Keratinocyte (primary cell): ENCODE results near the gene GPR146. TPM values are rescaled to one million over a fixed set of nuclear protein-coding genes. Genes with fewer than 3 reads are reported as not detected.

ENCODE experiments used
- DNase-seq: peaks from one replicate; pipeline ENCODE4 v3.0.0-alpha.2; 2011; ENCODE audit warnings: low read depth, missing footprints, low spot score
- FAIRE-seq: peaks from 2 replicates; lab custom pipeline; 2011; peaks lifted over from hg19 to GRCh38; lab: Jason Lieb, UNC
- H2AFZ ChIP-seq: 2 replicates; pipeline ENCODE4 v1.6.0; 2012; ENCODE audit warnings: low read length, control low read depth, inconsistent platforms; ENCODE audit not compliant: control insufficient read depth
- H3K27ac ChIP-seq: 2 replicates; pipeline ENCODE4 v1.5.1; 2011; ENCODE audit warnings: low read length; ENCODE audit not compliant: control insufficient read depth, insufficient read depth
- H3K27me3 ChIP-seq: 3 replicates; pipeline ENCODE4 v1.6.0; 2011; ENCODE audit warnings: low read length; ENCODE audit not compliant: control insufficient read depth, insufficient read depth; ENCODE audit errors: extremely low read depth
- H3K36me3 ChIP-seq, 2 experiments: 2 replicates in 1 of 2; 3 replicates in 1 of 2; pipeline ENCODE4 v1.5.1; 2011; ENCODE audit warnings: low read length in 2 of 2, mild to moderate bottlenecking in 1 of 2; ENCODE audit not compliant: control insufficient read depth in 2 of 2, insufficient read depth in 2 of 2; ENCODE audit errors: extremely low read depth in 1 of 2
- H3K4me1 ChIP-seq: 3 replicates; pipeline ENCODE4 v1.5.1; 2011; ENCODE audit warnings: low read length; ENCODE audit not compliant: control insufficient read depth, insufficient read depth; ENCODE audit errors: extremely low read depth
- H3K4me2 ChIP-seq: 3 replicates; pipeline ENCODE4 v1.6.0; 2011; ENCODE audit warnings: low read depth, low read length; ENCODE audit not compliant: control insufficient read depth, insufficient read depth; ENCODE audit errors: extremely low read depth
- H3K4me3 ChIP-seq, 3 experiments: fragments of 200-600 bp in 1 of 3; sonication (generic) in 1 of 3; 2 replicates in 2 of 3; 3 replicates in 1 of 3; pipeline ENCODE4 v1.5.1; 2011 to 2016; ENCODE audit warnings: low read length in 3 of 3, mild to moderate bottlenecking in 3 of 3, control low read depth in 2 of 3, inconsistent platforms in 1 of 3, low read depth in 1 of 3, mixed read lengths in 1 of 3, mixed run types in 1 of 3, moderate library complexity in 1 of 3; ENCODE audit not compliant: control insufficient read depth in 2 of 3, insufficient read depth in 2 of 3; ENCODE audit errors: extremely low read depth in 1 of 3
- H3K79me2 ChIP-seq: 2 replicates; pipeline ENCODE4 v1.6.0; 2012; ENCODE audit warnings: low read length; ENCODE audit not compliant: control insufficient read depth, insufficient read depth
- H3K9ac ChIP-seq: 3 replicates; pipeline ENCODE4 v1.6.0; 2011; ENCODE audit warnings: low read length; ENCODE audit not compliant: control insufficient read depth, insufficient read depth; ENCODE audit errors: extremely low read depth
- H3K9me1 ChIP-seq: 3 replicates; pipeline ENCODE4 v1.6.0; 2011; ENCODE audit warnings: low read length; ENCODE audit not compliant: control insufficient read depth, insufficient read depth; ENCODE audit errors: extremely low read depth
- H3K9me3 ChIP-seq: 2 replicates; pipeline ENCODE4 v1.5.1; 2012; ENCODE audit warnings: low read depth, low read length; ENCODE audit not compliant: control insufficient read depth
- H4K20me1 ChIP-seq: 3 replicates; pipeline ENCODE4 v1.6.0; 2011; ENCODE audit warnings: low read length; ENCODE audit not compliant: control insufficient read depth, insufficient read depth; ENCODE audit errors: extremely low read depth
- EZH2 ChIP-seq: IDR thresholded peaks from one replicate; pipeline ENCODE4 v1.6.1; 2012; ENCODE audit warnings: inconsistent platforms, mild to moderate bottlenecking, low read length, moderate library complexity
- dilution Hi-C: fragments of 300-500 bp; cut with MboI; formaldehyde crosslinking; loops from one replicate; pipeline ENCODE4 v1.7.0; 2020; ENCODE audit warnings: low sequenced_read_pairs; ENCODE audit not compliant: extremely low pct_ligation_motif_present
- polyA plus RNA-seq, 5 experiments: library from polyadenylated mRNA; depleted of rRNA in 3 of 5; stranded (reverse) in 3 of 5; stranded (forward) in 1 of 5; unstranded in 1 of 5; fragments of >200 nt; gene quantifications; 1 replicate in 1 of 5; 2 replicates in 3 of 5; 3 replicates in 1 of 5; pipeline versions ENCODE4 v1.2.1 to v1.2.3, GENCODE V29; 2011 to 2012; ENCODE audit warnings: missing spikeins in 2 of 5, low read depth in 1 of 5, low replicate concordance in 1 of 5
- TF ChIP-seq, protein P1 (sequence below), 3 experiments: IDR thresholded peaks in 1 of 3; conservative IDR thresholded peaks in 1 of 3; optimal IDR thresholded peaks in 1 of 3; 2 replicates in 2 of 3; 3 replicates in 1 of 3; pipeline versions ENCODE3 to v1.5.1; 2011; ENCODE audit warnings: low read length in 3 of 3, mild to moderate bottlenecking in 3 of 3, moderate library complexity in 2 of 3, control low read depth in 1 of 3, inconsistent platforms in 1 of 3; ENCODE audit not compliant: insufficient read depth in 2 of 3; ENCODE audit errors: extremely low read depth in 1 of 3

GPR146 gene
- polyA plus RNA-seq, 1 donor (not counting 4 experiments of a cell fraction or from before 2014, with no cell fraction given), result 0.13 TPM

DNA sequence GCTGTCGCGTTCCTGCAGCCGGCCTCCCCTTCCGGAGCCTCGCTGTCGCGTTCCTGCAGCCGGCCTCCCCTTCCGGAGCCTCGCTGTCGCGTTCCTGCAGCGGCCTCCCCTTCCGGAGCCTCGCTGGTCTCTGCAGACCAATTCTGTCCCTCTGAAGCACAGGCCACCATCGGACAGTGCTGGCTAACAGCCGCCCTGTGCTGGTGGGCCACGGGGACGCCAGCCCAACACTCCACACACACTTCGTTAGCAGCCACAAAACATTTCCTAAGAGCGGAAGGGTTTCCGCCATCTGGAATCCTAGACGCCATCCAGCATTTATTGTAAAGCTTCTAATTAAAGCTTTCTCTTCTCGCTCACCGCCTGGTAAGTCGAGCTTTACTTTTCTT is 54.8 kb downstream of the GPR146 start:
- no peak overlapping the region for H3K4me3 ChIP-seq
- TF ChIP-seq, protein P1, sequence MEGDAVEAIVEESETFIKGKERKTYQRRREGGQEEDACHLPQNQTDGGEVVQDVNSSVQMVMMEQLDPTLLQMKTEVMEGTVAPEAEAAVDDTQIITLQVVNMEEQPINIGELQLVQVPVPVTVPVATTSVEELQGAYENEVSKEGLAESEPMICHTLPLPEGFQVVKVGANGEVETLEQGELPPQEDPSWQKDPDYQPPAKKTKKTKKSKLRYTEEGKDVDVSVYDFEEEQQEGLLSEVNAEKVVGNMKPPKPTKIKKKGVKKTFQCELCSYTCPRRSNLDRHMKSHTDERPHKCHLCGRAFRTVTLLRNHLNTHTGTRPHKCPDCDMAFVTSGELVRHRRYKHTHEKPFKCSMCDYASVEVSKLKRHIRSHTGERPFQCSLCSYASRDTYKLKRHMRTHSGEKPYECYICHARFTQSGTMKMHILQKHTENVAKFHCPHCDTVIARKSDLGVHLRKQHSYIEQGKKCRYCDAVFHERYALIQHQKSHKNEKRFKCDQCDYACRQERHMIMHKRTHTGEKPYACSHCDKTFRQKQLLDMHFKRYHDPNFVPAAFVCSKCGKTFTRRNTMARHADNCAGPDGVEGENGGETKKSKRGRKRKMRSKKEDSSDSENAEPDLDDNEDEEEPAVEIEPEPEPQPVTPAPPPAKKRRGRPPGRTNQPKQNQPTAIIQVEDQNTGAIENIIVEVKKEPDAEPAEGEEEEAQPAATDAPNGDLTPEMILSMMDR (optimal IDR thresholded peaks at IDR 0.05 in 1 of 3, IDR thresholded peaks at IDR 0.05 in 1 of 3, conservative IDR thresholded peaks at IDR 0.05 in 1 of 3; ENCODE audit: extremely low read depth in 1 of 3, insufficient read depth in 2 of 3, low read length in 3 of 3), result no peak
- no peak for TF ChIP-seq EZH2
- dilution Hi-C loops, result no loop called here
- no peak overlapping the region for H3K4me2 ChIP-seq
- H3K4me1 ChIP-seq, result peaks cover 14% of the 10 kb centered on the region
- no peak overlapping the region for H2AFZ ChIP-seq
- DNase-seq (no peak), FAIRE-seq (no peak)
- H3K79me2 ChIP-seq, result peaks cover 20% of the 10 kb centered on the region
- no peaks in the 10 kb centered on the region for H3K9me3 ChIP-seq
- H3K9me1 ChIP-seq, result no peaks in the 10 kb centered on the region
- peaks cover 14% of the 10 kb centered on the region for H4K20me1 ChIP-seq
- H3K27me3 ChIP-seq, result no peaks in the 10 kb centered on the region
- no peak overlapping the region for H3K9ac ChIP-seq
- H3K36me3 ChIP-seq, result peaks cover 3 to 9% of the 10 kb centered on the region in 2 experiments
- H3K27ac ChIP-seq, result no peak overlapping the region

DNA sequence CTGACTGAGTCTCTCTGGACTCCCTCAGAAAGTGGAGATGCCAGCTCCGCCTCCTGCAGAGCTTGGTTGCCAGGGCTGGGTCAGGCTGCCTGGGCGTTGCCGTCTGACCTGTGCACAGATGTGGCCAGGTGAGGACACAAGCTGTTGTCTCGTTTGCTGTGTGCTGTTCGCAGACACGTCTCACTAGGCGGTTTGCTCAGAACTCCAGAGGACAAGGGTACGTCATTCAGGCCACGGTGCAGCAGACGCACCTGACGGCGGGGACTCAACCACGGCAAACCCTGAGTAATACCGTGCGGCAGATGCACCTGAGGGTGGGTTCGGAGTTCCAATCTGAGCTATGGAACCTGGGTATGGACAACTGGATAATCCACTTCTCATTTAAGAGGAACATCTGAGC is 55.3 kb downstream of the GPR146 start:
- DNase-seq (no peak), FAIRE-seq (no peak)
- H3K4me2 ChIP-seq, result no peak overlapping the region
- no peak overlapping the region for H3K4me3 ChIP-seq
- dilution Hi-C loops, result no loop called here
- TF ChIP-seq EZH2, result no peak
- TF ChIP-seq, protein P1 (optimal IDR thresholded peaks at IDR 0.05 in 1 of 3, IDR thresholded peaks at IDR 0.05 in 1 of 3, conservative IDR thresholded peaks at IDR 0.05 in 1 of 3; ENCODE audit: extremely low read depth in 1 of 3, insufficient read depth in 2 of 3, low read length in 3 of 3), result no peak
- no peaks in the 10 kb centered on the region for H3K9me1 ChIP-seq
- no peaks in the 10 kb centered on the region for H3K27me3 ChIP-seq
- H4K20me1 ChIP-seq, result peaks cover 11% of the 10 kb centered on the region
- no peak overlapping the region for H3K9ac ChIP-seq
- H3K9me3 ChIP-seq, result no peaks in the 10 kb centered on the region
- H3K79me2 ChIP-seq, result peaks cover 21% of the 10 kb centered on the region
- peaks cover 14% of the 10 kb centered on the region for H3K4me1 ChIP-seq
- no peak overlapping the region for H3K27ac ChIP-seq
- no peak overlapping the region for H2AFZ ChIP-seq
- H3K36me3 ChIP-seq, result peaks cover 3 to 9% of the 10 kb centered on the region in 2 experiments
